Skeletal muscle cell (primary cell): ENCODE measurements around the gene MYADML2.

Experiments
- DNase-seq: peaks from one replicate; pipeline ENCODE4 v3.0.0-alpha.2; 2010; ENCODE audit warnings: low read depth
- H3K4me3 ChIP-seq: 2 replicates; pipeline ENCODE4 v1.5.1; 2011; ENCODE audit warnings: low read depth, mild to moderate bottlenecking, control low read depth, low read length, moderate library complexity

MYADML2 gene

GRCh38 chr17:81903896-81904599, 43.0 kb downstream of the MYADML2 start:
- DNase-seq, result no peak
- H3K4me3 ChIP-seq, result no peak overlapping the region

- no peak overlapping the region for H3K4me3 ChIP-seq
- no peak for DNase-seq
These were observed 43.6 kb downstream of the MYADML2 start for GRCh38 chr17:81903415-81903831.

- H3K4me3 ChIP-seq, result peak overlapping the region; percentile 42
- no peak for DNase-seq
These were observed 44.2 kb downstream of the MYADML2 start for GRCh38 chr17:81902653-81903414.

DNA sequence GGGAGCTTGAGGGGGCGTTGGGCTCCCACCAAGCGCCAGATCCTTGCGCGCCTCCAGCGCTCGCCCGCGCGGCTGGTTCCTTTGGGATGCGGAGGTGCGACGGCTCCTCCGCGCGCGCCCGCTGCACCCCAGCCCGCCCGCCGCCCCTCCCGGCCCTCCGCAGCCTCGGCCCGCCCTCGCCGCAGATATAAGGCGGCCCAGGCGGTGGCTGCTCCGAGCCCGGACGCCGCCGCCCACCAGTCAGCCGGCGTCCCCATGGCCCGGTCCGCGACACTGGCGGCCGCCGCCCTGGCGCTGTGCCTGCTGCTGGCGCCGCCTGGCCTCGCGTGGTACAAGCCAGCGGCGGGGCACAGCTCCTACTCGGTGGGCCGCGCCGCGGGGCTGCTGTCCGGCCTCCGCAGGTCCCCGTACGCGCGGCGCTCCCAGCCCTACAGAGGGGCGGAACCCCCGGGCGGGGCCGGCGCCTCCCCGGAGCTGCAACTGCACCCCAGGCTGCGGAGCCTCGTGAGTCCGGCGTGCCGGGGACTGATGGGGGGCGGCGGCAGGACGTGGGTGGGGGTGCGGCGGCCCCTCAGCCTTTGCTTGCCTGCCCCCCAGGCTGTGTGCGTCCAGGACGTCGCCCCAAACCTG, 44.9 kb downstream of the MYADML2 start, which contains the start of gene NPB:
Gene NPB, plus strand, starts transcription at position 216 of the 630 bp plus-strand sequence. Its CDS starts 40 bp downstream, at position 256.
- H3K4me3 ChIP-seq, result peak within 1 kb of the TSS; percentile 42
- DNase-seq, result no peak

- peak overlapping the region; percentile 42 for H3K4me3 ChIP-seq
- DNase-seq, result no peak
These were observed 45.6 kb downstream of the MYADML2 start for GRCh38 chr17:81901167-81902022.

DNA sequence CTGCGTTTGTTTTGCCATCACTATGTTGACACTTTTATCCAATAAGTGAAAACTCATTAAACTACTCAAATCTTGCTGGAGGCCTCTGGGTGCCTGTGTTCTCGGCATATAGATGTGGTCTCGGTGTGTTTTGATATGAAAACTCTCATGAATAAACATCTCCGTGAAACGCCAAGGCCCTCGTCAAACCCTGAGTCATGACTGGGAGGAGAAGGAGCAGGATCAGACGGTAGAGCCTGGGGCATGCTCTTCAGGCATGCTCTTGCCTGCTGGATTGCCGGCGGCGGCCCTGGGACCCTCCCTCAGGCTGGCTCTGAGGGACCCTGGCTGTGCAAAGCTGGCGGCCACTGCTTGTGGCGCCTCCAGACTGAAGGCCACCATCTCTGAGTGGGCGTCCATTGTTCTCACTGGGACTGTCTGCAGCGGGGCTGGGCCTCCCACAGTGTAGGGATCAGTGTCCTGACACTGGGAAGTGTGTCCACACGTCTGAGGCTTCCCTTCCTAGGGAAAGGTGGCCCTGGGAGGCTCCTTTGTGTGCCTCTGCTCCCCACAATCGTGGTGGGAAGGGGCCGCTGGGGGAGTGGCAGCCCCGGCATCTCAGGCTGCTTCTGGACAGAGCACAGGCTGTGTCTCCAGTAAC, 46.7 kb downstream of the MYADML2 start:
- H3K4me3 ChIP-seq, result no peak overlapping the region
- no peak for DNase-seq

DNA sequence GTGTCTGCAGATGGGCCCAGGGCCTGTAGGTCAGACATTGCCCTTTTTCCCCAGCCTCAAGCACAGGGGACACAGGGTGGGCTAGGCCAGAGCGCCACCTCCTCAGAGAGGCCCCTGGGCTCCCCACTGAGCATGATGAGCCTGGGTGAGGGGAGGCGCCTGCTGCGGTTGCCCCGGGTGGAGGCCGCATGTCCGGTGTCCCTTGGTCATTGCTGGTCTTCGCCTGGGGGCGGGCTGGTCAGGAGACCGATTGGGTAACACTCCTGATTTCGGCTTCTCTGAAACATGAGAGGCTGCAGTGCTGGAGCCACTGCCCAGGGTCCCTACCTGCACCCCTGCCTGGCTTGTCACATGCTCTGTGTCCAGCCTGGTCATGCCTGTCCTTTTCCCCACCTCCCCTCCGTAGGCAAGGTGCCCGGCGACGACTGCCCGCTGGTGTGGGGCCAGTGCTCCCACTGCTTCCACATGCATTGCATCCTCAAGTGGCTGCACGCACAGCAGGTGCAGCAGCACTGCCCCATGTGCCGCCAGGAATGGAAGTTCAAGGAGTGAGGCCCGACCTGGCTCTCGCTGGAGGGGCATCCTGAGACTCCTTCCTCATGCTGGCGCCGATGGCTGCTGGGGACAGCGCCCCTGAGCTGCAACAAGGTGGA, 47.4 kb downstream of the MYADML2 start:
- no peak for DNase-seq
- no peak overlapping the region for H3K4me3 ChIP-seq

GRCh38 chr17:81898885-81899284, 48.1 kb downstream of the MYADML2 start:
- no peak overlapping the region for H3K4me3 ChIP-seq
- DNase-seq, result no peak

DNA sequence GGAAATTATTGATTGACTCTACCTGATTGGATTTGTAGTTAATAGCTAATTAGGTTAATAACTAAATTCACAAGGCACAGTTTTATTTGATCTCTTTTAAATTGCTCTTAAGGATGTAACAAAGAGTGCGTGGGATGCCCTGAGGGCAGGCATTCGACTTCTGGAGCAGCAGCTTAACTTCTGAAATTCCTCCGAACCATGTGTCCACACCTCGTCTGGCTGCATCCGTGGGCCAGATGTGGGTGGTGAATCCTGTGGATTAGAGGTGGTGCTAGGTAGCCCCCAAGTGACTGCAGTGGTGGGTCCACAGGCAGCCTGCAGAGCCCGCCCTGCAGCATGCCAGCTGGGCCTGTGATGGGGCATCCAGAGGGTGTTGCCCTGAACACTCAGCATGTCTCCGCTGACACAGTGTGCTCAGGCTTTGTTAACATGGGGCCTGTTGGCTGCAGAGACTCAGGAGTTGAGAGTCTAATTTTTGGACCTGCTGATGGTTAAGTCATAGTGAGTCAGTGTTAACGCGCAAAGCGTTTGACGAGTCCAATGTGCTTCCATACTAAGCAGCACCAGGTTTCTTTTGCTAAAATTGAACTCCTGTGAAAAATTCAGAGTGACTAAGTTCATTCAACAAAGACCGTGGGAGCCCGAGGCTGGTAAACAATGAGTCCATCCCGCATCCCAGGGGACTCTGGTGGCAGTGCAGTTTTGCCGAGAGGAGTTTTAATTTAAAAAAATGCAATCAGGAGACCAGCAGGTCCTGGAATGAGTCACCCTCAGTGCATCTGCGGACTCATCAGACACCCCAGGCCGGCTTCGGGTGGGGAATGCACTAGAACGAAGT, 48.8 kb downstream of the MYADML2 start:
- DNase-seq, result peak; percentile 63
- H3K4me3 ChIP-seq, result no peak overlapping the region

- DNase-seq, result no peak
These were observed 51.6 kb downstream of the MYADML2 start for GRCh38 chr17:81895400-81895799.

GRCh38 chr17:81891303-81891552, 55.8 kb downstream of the MYADML2 start:
- DNase-seq, result no peak
- H3K4me3 ChIP-seq, result peak overlapping the region; percentile 86

More at GRCh38 chr17:81895400-81895799, 51.6 kb downstream of the MYADML2 start:
- H3K4me3 ChIP-seq, result no peak overlapping the region

DNA sequence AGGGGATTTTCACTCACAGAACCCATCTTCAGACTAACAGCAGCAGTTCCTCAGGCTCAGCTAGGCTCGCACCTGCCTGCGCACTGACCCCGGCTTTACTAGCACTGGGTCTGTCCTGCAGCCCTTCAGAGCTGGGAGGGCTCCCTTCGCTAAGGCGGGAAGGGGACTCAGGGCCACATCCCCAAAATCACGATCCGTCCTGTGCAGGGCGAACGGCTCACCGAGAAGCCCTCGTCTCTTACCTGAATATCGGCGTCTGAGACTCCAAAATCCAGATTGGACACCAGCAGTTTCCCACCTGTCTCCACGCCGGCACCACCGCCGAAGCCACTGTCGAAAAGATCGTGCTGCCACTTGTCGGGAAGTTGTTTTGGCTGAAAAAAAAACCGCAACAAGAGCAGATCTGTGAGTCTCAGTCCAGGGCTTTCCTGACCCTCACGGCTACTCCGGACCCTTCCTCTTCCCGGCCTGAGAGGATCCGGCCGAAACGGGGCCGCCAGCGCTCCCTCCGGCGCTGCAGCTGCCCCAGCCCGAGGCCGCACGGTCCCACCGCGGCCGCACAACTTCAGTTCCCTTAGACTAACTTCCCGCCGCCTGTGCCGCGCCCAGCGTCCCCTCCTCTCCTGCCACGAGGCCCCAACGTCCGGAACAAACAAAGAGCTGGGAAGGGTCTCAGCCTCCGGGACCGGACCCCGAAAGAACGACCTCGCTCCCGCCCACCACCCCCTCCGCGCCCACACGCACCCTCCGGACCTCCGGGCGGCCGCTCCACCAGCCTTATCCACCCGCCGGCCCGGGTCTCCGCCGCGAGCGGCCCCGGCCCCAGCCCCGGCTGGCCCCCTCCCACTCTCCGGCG, 56.4 kb downstream of the MYADML2 start:
- DNase-seq, result no peak

More for the DNA sequence above, 56.4 kb downstream of the MYADML2 start:
- peak overlapping the region; percentile 86 for H3K4me3 ChIP-seq
